Activated CD4-positive, alpha-beta T cell treated with anti-CD3 and anti-CD28 coated beads, Interleukin-10, Interleukin-2, amounts not matched to agents 100 ng/mL and 50 ng/mL, durations not matched to agents 16 hours and 8 hours (primary cell): ENCODE results near the gene LGALS9C.
"Not testable (repeated sequence)": the region's sequence is repeated elsewhere in the genome, so short reads cannot be mapped to it uniquely, and the experiment has no call there.

ENCODE experiments used
- DNase-seq: peaks from one replicate; pipeline ENCODE4 v3.0.0-alpha.2; 2020

LGALS9C gene

DNA sequence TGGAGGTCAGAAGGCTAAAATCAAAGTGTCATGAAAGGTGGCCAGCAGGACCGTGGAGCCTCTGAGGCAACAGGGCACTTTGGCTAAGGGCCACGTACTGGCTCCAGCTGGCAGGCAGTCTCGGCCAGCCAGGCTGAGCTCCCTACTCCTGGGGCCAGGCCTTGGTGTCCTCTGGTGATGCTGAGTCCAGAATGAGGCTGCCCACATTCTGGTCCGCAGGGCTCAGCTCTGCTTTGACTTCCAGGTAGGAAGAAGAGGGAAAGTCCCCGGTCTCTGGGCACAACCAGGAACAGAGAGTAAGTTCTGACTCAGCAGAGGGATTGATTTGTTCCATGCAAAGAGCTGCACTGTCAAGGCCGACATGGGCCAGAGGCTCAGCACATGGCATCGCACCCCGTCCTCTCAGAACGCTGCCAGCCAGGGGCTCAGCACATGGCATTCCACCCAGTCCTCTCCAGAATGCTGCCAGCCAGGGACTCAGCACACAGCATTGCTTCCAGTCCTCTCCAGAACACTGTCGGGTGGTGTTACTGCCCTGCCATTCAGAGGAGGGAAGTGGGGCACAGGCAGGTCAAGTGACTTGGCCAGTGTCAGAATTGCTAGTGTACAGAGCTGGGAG, 2.5 kb downstream of the LGALS9C start:
- not testable (repeated sequence) for DNase-seq

DNA sequence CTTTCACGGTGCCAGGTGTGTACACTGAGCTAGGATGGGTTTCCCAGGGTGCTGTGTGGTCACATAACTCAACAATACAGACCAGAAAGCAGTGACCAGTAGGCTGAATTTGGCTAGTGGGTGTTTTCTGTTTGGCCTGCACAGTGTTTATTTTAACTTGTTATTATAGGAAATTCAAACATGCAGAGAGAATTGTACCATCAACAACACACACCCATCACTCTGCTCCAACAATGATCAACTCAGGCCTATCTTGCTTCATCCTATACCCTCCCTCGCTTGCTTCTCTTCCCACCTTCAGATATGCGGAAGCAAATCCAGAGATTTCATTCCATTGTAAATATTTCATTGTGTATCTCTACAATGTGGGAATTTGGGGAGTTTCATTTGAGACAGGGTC, 5.2 kb downstream of the LGALS9C start:
- DNase-seq, result not testable (repeated sequence)

DNA sequence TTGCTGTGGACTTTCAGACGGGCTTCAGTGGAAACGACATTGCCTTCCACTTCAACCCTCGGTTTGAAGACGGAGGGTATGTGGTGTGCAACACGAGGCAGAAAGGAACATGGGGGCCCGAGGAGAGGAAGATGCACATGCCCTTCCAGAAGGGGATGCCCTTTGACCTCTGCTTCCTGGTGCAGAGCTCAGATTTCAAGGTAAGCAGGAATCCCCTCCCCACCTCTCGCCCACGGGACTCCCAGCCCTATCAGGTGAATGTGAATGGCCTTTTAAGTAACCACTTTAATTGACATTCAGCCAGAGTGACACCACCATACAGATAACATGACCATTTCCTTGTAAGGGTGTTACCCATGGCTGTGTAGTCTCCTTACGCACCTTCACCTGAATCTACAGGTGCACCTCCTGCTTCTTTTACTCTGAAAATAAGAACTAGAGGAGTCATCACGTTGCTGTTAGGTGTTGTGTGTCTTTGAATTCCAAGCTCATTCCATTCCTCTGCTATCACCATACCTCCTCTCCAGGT, 9.4 kb downstream of the LGALS9C start:
- DNase-seq, result not testable (repeated sequence)

DNA sequence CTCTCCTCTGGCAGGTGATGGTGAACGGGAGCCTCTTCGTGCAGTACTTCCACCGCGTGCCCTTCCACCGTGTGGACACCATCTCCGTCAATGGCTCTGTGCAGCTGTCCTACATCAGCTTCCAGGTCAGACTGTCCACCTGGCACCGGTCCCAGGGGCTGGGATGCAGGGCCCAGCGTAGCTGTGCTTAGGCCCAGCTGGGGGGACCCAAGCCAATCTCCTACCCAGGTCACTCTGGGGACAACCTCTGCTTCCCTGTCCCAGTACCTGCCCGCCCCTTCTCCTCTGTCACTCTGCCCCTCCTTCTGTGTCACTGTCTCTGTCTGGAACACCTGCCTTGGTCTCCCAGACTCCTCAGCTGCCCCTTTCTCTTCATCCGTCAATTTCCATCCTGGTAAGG, 11.0 kb downstream of the LGALS9C start:
- DNase-seq, result not testable (repeated sequence)

DNA sequence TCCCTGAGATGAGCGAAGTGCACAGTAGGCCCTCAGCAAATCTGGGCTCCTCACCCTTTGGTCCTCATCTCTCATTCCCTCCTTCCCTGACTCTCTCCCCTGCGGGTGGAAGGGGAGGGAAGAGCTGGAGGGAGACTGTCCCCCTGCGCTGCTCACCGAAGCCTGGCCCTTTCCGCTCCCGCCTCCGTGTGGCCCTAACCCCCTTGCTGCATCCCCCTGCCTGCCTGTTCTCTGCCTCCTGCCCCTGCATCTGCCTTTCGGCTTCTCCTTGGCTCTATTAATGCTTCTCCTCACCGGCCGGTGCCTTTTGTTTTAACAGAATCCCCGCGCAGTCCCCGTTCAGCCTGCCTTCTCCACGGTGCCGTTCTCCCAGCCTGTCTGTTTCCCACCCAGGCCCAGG, 12.0 kb downstream of the LGALS9C start:
- not testable (repeated sequence) for DNase-seq

DNA sequence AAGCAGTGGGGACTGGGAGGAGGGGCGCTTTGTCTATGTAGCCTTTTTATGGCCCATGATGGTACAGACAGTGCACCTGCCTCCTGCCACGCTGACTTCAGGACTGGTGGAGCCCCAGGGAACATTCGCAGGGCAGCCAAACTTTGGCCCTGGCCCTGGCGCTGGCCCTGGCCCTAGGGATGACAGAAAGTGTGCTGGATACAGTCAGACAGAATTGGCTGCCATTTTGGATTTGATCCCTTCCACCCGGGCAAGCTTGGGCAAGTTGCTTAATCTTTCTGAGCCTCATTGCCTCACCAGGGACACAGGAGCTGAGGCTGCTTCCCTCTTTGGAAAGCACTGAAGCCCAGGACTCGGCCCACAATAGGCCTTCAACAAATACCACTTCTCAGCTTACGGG, 13.4 kb downstream of the LGALS9C start:
- DNase-seq, result not testable (repeated sequence)

DNA sequence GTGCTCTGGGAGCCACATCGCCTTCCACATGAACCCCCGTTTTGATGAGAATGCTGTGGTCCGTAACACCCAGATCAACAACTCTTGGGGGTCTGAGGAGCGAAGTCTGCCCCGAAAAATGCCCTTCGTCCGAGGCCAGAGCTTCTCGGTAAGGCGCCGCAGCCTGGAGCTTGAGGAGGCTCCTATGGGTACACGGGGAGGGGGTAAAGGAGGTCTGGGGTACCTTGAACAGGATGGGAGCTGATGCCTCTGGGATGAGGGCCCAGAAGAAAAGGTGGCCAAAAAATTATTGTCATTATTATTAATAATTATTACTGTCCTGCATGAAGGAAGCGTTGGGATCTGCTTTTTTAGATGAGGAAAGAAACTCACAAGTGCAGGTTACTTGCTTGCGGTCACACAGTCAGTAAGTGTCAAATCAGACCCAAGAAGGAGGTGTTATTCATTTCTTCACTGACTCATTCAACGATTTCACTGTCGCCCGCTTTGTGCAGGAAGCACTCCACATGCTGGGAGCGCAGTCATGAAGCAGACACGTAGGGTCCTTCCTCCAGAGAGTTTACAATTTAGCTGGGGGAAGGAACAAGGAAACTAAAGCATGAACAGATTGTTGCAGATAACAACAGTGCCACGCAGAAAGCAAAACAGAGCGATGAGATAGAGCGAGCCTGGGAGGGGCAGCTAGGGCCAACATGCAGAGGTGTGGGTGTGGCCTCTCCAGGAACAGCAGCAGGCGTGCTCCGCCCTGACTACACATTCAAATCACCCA, 16.3 kb downstream of the LGALS9C start:
- peak; percentile 85 for DNase-seq

DNA sequence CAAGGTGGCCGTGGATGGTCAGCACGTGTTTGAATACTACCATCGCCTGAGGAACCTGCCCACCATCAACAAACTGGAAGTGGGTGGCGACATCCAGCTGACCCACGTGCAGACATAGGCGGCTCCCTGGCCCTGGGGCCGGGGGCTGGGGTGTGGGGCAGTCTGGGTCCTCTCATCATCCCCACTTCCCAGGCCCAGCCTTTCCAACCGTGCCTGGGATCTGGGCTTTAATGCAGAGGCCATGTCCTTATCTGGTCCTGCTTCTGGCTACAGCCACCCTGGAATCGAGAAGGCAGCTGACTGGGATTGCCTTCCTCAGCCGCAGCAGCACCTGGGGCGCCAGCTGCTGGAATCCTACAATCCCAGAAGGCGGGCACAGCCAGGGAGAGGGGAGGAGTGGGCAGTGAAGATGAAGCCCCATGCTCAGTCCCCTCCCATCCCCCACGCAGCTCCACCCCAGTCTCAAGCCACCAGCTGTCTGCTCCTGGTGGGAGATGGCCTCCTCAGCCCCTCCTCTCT, 17.7 kb downstream of the LGALS9C start:
- DNase-seq, result not testable (repeated sequence)

DNA sequence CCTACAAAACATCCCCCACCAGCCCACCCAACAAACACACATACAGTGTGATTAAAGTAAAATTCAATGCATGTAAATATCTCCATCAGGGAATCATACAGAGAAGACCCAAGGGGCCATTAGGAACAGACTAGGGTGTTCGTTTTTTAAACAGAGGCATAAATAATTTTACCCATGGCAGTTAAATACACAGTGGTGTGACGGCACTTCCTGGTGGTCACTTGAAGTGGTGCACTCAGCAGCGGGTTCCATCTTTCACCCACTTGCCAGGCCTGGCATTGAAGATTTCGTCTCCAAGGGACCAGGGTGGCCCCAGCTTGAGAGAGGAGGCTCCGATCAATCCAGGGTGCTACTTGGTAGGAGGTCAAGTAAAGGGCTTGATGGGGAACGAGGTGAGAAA, 20.5 kb downstream of the LGALS9C start:
- DNase-seq, result not testable (repeated sequence)

DNA sequence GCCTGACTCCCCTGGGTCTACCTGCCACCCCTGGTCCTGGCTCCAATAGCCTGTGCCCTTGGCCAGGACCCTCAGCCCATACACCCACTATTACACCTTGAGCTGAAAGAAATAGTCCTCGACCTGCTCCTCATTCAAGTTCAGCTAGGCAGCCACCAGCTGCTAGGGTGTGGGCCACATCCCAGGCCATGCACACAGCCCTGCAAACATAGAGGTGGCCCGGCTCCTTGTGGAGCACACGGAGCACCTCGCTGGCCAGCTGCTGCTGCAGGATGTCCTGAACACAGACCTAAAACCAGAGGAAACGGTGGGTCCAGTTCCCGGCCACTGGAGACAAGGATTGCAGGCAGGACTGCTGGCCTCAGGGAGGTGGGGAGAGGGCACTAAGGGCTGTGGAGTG, 22.5 kb downstream of the LGALS9C start:
- not testable (repeated sequence) for DNase-seq

DNA sequence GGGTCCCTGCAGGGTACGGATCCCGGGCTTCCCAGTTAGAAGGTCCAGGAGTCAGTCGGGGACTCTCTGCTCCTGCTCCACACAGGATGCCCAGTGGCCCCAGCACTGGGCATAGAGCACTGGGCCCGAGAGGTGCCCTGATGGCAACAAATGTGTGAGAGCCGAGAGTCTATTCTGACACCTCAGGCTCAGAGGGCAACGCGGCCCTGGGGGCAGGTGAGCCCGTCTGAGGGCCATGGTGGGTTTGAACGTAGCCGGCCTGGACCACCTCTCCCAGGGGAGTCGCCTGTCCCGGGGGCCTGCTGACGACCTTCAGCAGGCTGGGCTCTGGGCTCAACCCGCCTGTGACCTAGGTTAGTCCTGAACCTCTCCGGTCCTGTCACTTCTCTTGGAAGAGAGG, 23.2 kb downstream of the LGALS9C start:
- DNase-seq, result not testable (repeated sequence)

DNA sequence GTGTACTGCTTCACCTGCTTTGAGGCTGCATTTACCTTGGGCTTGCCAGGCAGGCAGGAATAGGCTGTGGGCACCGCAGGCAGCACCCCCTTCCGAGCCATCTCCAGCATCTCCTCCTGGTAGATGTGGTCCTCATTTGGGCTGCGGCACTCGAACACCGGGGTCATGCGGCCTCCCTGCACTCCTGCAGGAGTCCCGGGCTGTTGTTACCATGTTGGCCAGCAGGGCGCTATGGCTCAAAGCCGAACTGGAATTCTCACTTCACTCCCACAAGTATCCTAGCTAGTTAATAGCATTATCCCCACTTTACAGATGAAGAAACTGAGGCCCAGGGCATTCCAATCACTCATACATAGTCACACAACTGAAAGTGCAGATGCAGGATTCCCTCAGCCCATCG, 23.7 kb downstream of the LGALS9C start:
- DNase-seq, result not testable (repeated sequence)

DNA sequence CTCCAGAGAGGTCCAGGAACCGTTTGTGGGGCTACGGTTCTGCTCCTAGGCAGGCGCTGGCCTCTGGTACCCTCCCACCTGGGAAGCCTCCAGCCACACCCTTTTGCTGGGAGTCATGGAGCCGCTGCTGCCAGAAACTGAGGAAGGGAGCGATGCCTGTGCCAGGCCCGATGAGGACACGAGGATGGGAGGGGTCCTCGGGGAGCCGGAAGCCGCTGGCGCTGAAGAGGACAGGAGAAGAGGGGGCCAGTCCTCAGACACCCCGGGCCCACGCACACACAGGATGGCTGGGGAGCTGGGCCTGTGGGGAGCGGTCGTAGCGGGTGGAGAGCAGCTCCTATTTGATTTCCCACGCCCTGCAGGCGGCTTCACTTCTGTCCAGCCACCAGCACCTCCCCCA, 24.2 kb downstream of the LGALS9C start:
- not testable (repeated sequence) for DNase-seq

DNA sequence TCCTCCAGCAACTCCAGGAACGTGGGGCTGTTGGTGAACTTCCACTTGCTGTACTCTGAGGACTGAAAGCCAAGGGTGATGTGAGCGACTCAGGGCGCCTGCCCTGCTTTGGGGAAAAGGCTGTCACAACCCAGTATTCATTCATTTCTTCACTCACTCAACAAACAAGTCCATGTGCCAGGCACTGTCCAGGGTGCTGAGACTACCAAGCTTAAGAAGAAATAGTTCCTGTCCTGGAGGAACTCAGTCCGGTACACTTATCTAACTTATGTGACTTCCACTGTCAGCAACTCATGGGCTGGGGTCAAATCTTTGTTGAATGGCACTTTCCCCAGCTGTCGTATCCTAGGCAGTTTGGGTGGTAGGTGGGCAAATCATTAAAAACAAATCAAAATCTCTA, 26.6 kb downstream of the LGALS9C start:
- DNase-seq, result not testable (repeated sequence)

DNA sequence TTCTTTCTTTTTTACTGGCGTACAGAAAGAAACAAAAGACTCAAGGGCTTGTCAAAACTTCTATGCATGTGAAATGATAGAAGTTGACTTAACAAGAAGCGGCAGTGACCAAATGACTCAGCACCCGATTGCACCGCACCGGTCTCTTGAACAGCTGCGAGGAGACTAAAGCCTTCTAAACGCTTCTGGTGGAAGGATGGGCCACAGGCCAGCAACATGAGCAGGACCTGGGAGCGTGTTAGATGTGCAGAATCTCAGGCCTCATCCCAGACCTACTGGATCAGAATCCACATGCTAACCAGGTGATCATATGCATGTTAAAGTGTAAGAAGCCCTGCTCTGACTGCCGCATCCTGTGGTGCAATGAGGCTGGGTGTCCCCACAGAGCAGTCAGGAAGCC, 31.1 kb downstream of the LGALS9C start:
- DNase-seq, result not testable (repeated sequence)

DNA sequence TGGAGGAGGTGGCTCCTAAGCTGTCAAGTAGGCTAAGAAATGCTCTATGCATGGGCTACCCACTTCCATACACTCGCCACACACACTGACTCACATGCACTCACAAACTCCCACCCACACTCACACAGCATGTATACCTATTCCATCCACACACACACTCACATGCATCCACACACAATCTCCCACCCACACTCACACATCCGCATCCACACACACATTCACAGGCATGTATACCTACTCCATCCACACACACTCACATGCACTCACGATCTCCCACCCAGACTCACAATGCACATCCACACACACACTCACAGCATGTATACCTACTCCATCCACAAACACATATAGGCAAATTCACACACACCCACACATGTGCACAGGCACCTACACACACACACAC, 32.1 kb downstream of the LGALS9C start:
- DNase-seq, result not testable (repeated sequence)

DNA sequence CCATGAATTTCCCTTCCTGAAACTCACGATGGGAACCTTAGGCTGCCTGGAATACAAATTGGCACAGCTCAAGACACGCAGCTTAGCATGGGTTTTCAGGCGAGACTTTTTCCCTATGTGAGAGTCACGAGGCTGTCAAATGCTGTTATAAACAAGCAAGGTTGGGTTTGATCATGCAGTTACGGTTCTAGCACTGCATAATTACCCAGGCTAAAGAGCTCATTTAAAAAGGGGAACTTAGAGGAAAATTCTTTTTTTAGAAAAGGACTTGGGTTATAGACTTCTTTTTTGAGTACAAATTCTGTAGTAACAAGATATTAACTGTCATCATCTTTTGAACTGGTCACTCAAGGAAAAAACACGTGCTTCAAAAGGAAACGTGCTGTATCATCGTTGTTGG, 44.5 kb downstream of the LGALS9C start:
- DNase-seq, result not testable (repeated sequence)

DNA sequence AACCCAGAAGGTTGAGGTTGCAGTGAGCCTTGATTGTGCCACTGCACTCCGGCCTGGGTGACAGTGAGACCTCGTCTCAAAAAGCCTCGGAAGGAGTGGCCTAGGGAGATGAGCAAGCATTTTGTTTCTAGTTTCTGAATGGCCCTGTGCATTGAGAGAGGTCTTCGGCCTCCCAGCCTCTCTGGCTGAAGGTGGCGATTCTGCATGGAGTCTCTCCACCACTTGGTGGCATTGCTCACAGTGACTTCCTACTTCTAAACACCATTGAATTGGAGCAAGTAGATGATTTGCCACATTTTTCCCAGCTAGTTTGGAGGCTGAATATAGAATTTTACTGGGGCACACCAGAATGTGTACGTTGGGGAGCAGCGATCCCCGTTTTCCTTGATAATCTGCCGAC, 48.4 kb downstream of the LGALS9C start:
- not testable (repeated sequence) for DNase-seq

DNA sequence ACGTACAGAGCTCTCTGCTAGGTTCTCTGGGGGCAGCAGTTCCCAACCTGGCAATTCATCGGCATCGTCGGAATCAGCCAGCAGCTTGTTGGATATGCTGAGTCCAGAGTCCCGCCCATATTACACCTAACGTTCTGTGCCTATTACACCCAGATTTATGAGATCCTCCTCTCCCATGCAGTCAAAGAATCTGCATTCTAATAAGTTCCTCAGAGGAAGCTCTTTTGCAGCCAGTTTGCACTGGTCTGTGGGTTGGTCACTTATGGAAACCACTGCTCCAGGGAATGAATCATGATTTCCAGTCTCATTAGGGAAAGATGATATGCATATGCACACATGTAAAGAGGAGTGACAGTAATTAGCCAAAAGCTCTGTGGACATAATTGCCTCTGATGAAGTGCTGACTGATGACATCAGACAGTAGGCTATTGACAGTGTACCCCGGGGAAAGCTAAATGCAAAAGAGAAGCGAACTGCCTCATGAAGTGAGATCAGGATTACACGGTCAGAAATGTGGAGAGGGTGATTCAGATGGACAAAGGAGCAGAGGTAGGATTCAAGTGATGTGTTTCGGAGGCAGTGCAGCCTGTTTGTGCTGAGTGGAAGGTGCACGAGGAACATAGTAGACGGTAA, 49.7 kb downstream of the LGALS9C start:
- not testable (repeated sequence) for DNase-seq

DNA sequence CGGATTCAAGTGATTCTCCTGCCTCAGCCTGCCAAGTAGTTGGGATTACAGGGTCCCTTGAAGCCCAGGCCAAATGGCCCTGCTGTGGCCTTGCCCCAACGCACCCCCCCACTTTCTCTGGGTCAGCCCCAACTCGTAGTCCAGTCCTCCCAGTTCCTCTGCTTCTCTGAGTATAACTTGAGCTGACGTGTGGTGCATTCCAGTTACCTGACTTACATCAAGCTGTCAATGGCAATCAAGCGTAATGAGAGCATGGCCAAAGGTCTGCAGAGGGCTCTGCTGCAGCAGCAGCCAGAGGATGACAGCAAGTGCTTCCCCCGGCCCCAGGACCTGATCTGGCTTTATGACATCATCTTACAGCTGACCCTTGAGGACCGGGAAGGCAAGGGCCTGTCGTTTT, 50.8 kb downstream of the LGALS9C start:
- not testable (repeated sequence) for DNase-seq

DNA sequence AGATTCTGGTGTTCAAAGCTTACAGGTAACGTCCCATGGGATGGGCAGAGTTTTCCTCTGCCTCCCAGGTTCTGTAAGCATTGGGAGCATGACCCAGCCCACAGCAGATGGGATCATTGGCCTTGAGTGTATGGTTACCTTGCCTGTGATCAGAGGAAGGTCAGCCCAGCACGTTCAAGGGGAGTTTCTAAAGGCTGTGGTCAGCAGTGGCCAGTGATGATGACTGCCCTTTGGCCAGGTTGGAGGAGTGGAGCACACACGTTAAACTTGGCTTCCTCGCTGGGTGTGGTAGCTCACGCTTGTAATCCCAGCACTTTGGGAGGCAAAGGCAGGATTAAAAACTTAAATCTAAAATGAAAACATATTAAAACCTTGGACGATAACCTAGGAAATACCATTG, 51.8 kb downstream of the LGALS9C start:
- DNase-seq, result not testable (repeated sequence)

DNA sequence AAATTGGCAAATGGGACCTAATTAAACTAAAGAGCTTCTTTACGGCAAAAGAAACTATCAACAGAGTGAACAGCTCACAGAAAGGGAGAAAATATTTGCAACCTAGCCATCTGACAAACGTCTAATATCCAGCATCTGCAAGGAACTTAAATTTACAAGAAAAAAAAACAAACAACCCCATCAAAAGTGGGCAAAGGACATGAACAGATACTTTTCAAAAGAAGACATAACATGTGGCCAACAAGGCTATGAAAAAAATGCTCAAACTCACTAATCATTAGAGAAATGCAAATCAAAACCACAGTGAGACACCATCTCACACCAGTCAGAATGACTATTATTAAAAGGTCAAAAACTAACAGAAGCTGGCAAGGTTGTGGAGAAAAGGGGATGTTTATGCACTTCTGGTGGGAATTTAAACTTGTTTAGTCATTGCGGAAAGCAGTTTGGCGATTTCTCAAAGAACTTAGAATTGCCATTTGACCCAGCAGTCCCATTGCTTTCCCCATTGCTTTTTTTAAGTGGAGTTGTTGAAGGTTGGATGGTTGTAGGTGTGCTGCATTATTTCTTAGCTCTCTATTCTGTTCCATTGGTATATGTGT, 52.4 kb downstream of the LGALS9C start:
- DNase-seq, result not testable (repeated sequence)

DNA sequence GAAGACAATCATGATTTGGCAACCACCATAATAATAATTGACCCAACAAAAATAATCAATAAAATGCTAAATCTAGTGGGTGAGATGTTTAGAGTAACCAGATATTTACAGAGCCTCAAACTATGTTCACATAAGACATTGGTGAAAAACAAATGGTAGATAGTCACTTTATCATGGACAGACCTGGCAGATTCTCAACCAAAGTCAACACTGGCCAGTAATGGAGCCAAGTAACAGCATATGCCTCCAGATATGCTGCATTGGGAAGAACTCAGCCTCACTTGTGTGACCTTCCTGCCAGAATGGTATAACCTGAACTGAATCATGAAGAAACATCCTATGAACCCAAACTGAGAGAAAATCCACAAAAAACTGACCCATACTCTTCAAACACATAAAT, 53.8 kb downstream of the LGALS9C start:
- DNase-seq, result not testable (repeated sequence)
